GM12873 (cell line): ENCODE measurements around the gene FIZ1.

Source experiments
- CTCF ChIP-seq: IDR thresholded peaks from 2 replicates; pipeline ENCODE4 v1.5.1; 2012; ENCODE audit warnings: low read depth, mild to moderate bottlenecking, moderate library complexity, low read length, control low read depth; ENCODE audit not compliant: insufficient read depth; ENCODE audit errors: missing control alignments

Gene FIZ1

DNA sequence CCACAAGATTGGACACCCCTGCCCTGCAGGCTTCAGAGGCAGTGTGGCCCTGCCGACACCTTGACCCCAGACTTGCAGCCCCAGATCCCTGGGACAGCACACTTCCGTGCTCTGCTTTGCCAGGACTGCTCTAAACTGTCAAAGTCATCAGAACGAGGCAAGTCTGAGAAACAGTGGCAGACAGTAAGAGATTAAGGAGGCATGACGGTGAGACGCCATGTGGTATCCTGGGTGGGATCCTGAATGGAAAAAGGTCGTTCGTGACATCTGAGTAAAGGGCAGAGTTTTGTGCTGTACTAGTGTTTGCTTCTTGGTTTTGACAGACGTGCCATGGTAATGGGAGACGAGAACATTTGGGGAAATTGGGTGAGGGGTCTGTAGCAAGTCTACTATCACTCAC, 32.5 kb downstream of the FIZ1 start:
- no peak for TF ChIP-seq CTCF

DNA sequence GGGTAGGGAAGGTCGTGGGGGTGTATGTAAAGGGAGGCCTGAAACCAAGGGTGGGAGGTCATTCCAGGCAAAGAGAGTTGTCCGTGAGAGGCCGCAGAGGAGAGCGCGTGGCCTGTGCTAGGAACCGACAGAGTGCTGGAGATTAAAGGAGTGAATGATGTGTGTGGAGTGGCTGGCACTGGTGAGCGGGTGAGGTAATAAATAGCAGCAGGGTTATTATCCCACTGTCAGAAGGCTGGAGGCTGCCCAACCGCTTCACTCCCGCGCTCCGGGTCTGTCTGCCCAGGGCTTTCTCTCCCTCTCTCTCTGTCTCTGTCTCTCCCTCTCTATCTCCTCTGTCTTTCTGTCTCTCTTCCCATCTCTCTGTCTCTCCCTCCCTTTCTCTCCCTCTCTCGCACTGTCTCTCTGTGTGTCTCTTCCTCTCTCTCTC, 36.0 kb downstream of the FIZ1 start:
- no peak for TF ChIP-seq CTCF

- TF ChIP-seq CTCF = no peak
Observed at GRCh38 chr19:55559684-55560083, 39.6 kb downstream of the FIZ1 start.

DNA sequence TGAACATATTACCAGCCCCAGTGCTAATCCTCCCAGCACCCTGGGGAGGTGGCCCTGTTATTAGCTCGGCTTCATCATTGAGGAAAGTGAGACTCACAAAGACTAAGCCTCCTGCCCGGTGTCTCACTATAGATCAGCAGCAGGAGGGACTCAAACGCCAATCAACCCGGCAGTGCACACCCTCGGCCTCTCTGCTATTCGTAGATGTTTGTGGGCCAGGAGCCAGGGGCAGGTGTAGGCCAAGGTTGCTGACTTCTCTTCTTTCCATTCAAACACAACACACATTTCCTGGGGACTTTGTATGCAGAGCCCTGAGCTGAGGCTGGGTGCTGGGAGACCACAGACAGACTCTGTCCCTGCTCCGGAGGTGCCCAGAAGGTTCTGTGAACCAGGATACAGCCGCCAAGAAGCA, 44.6 kb downstream of the FIZ1 start:
- no peak for TF ChIP-seq CTCF

DNA sequence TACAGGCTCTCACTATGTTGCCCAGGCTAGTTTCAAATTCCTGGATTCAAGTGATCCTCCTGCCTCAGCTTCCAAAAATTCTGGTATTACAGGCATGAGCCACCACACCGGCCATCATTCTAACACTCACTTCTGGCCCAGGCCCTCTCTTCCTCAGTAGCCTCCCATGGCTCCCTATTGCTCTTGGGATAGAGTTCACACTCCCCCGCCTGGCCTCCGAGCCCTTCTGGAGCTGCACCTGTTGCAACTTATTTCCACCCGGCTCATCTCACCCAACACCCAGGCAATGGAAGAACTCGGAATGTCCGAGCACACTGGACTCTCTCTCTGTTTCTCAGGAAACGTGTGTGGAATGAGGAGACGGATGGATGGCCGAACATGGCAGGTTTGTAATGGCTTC, 45.0 kb downstream of the FIZ1 start:
- no peak for TF ChIP-seq CTCF

GRCh38 chr19:55553217-55554182, 45.8 kb downstream of the FIZ1 start:
- no peak for TF ChIP-seq CTCF

- TF ChIP-seq CTCF = no peak
Observed at GRCh38 chr19:55552620-55553019, 46.7 kb downstream of the FIZ1 start.
